ENCODE results near the gene MMP14.

- no peak for TF ChIP-seq CTCF (IDR thresholded peaks at IDR 0.05; ENCODE audit: low read depth, low read length)
- TF ChIP-seq POLR2A (IDR thresholded peaks at IDR 0.05; ENCODE audit: extremely low read depth, insufficient read length) = no peak
- no peak for TF ChIP-seq MAX (IDR thresholded peaks at IDR 0.05; ENCODE audit: low read depth, low read length)
Observed at GRCh38 chr14:22885975-22886374, 49.6 kb downstream of the MMP14 start.

Data from NB4 (cell line).